BLaER1 (cell line): ENCODE measurements around the gene SURF6.

Experiments used
- H3K27ac ChIP-seq: shearing (Covaris generic); formaldehyde crosslinking; 2 replicates; pipeline ENCODE4 v1.8.1; 2022
- H3K27me3 ChIP-seq: shearing (Covaris generic); formaldehyde crosslinking; 2 replicates; pipeline ENCODE4 v1.8.1; 2022
- H3K36me3 ChIP-seq: shearing (Covaris generic); formaldehyde crosslinking; 2 replicates; pipeline ENCODE4 v1.8.1; 2022
- H3K4me1 ChIP-seq: shearing (Covaris generic); formaldehyde crosslinking; 2 replicates; pipeline ENCODE4 v1.8.1; 2022
- H3K4me2 ChIP-seq: shearing (Covaris generic); formaldehyde crosslinking; 2 replicates; pipeline ENCODE4 v1.8.1; 2022
- H3K4me3 ChIP-seq: shearing (Covaris generic); formaldehyde crosslinking; 2 replicates; pipeline ENCODE4 v1.8.1; 2022
- H3K9ac ChIP-seq: shearing (Covaris generic); formaldehyde crosslinking; 2 replicates; pipeline ENCODE4 v1.8.1; 2022
- H3K9me3 ChIP-seq: shearing (Covaris generic); formaldehyde crosslinking; 2 replicates; pipeline ENCODE4 v1.8.1; 2022
- H4K20me1 ChIP-seq: shearing (Covaris generic); formaldehyde crosslinking; 2 replicates; pipeline ENCODE4 v1.8.1; 2022
- Cebpa-rat ChIP-seq: shearing (Covaris generic); IDR thresholded peaks from 2 replicates; pipeline ENCODE4 v1.8.1; 2022

The SURF6 gene

GRCh38 chr9:133367778-133368177 lies 31.8 kb upstream of the SURF6 start:
- Histone ChIP-seq H3K27me3 (no peaks in the 10 kb centered on the region), H3K36me3 (peaks cover 99% of the 10 kb centered on the region), H3K4me3 (no peak overlapping the region), H3K4me1 (peaks cover 47% of the 10 kb centered on the region), H4K20me1 (peaks cover 99% of the 10 kb centered on the region), H3K27ac (no peak overlapping the region), H3K9ac (0 out of 2 replicates have a peak overlapping the region, but pooled peaks have one; percentile 9), H3K4me2 (no peak overlapping the region), H3K9me3 (no peaks in the 10 kb centered on the region)
- TF ChIP-seq Cebpa-rat, result no peak

DNA sequence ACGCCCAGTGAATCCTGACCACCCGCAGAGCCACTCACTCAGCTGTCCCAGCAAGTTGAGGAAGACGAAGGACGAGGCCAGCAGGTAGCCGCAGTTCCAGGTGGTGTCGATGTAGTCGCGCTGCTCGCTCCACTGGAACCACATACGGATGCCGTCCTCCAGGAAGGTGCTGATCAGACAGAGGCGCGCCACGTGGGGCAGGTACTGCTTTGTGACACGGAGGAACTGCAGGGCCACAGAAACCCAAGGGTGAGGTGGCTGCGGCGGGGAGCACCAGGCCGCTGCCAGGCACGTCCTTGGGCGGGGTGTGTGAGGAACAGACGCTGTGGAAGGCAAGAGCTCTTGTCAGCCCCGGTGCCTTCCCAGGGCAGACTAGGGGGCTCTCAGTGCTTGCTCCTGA lies 31.2 kb upstream of the SURF6 start:
- peaks cover 46% of the 10 kb centered on the region for H3K4me1 ChIP-seq
- H3K36me3 ChIP-seq, result peaks cover 99% of the 10 kb centered on the region
- H3K27me3 ChIP-seq, result no peaks in the 10 kb centered on the region
- H4K20me1 ChIP-seq, result peaks cover 99% of the 10 kb centered on the region
- H3K4me3 ChIP-seq, result no peak overlapping the region
- H3K9ac ChIP-seq, result no peak overlapping the region
- H3K27ac ChIP-seq, result no peak overlapping the region
- no peaks in the 10 kb centered on the region for H3K9me3 ChIP-seq
- no peak for TF ChIP-seq Cebpa-rat
- H3K4me2 ChIP-seq, result no peak overlapping the region

DNA sequence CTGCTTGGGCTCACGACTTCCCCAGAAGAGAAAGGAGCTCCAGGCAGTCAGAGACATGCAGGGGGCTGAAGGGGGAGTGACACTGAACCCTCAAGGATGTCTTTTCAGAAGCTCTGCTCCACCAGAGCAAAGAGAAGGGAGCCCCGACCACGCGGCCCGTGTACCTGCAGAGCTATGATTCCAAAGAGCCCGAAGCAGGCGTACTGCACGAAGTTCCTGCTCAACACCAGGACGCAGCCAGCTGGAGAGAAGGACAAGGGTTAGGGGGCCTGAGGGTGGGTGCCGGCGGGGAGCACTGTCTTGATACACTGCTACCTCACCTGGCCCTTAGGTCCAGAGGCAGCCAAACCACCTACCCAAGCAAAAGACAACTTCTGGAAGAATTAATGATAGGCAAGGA lies 30.4 kb upstream of the SURF6 start:
- no peak overlapping the region for H3K4me3 ChIP-seq
- no peak overlapping the region for H3K9ac ChIP-seq
- TF ChIP-seq Cebpa-rat, result no peak
- peaks cover 99% of the 10 kb centered on the region for H3K36me3 ChIP-seq
- no peak overlapping the region for H3K27ac ChIP-seq
- H3K4me2 ChIP-seq, result no peak overlapping the region
- no peaks in the 10 kb centered on the region for H3K27me3 ChIP-seq
- peaks cover 46% of the 10 kb centered on the region for H3K4me1 ChIP-seq
- peaks cover 99% of the 10 kb centered on the region for H4K20me1 ChIP-seq
- H3K9me3 ChIP-seq, result no peaks in the 10 kb centered on the region

- Histone ChIP-seq H3K9ac (no peak overlapping the region), H3K36me3 (peaks cover 98% of the 10 kb centered on the region), H3K4me3 (no peak overlapping the region), H3K4me2 (no peak overlapping the region), H4K20me1 (peaks cover 98% of the 10 kb centered on the region), H3K4me1 (peaks cover 56% of the 10 kb centered on the region), H3K9me3 (no peaks in the 10 kb centered on the region), H3K27me3 (no peaks in the 10 kb centered on the region), H3K27ac (no peak overlapping the region)
- TF ChIP-seq Cebpa-rat, result no peak
Measured at GRCh38 chr9:133362359-133363044, 26.5 kb upstream of the SURF6 start.

DNA sequence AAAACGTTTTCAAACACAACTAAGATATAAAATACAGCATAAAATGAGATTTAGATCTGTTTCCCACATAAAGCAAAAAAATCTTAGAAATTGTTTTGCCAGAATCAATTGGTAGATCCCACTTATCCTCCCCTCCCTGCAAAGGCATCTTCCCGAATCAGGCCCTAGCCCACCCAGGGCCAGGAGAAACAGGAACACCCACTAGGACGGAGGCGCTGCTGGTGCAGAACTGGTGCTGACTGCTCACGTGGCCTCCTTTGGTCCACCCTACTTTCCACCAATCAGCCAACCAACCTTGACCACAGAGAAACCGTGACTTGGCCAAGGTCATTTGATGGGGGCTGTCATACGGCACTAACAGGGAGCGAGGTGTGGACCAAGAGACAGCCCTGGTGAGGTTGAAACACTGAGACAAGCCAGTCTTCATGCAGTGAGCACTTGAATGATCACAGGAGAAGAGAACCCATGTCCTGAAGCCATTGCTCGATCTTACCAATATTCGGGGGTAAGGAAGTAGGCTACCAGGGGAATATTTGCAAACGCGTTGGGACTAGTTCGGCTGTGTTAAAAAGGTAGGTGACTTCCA lies 25.6 kb upstream of the SURF6 start:
- Histone ChIP-seq H3K27ac (no peak overlapping the region), H3K9me3 (no peaks in the 10 kb centered on the region), H3K9ac (0 out of 2 replicates have a peak overlapping the region, but pooled peaks have one; percentile 26), H4K20me1 (peaks cover 97% of the 10 kb centered on the region), H3K36me3 (peaks cover 90% of the 10 kb centered on the region), H3K4me3 (no peak overlapping the region), H3K4me1 (peaks cover 64% of the 10 kb centered on the region), H3K27me3 (no peaks in the 10 kb centered on the region), H3K4me2 (peak overlapping the region; percentile 43; the same call in 1 of the 2 replicates)
- no peak for TF ChIP-seq Cebpa-rat

- TF ChIP-seq Cebpa-rat, result no peak
- no peaks in the 10 kb centered on the region for H3K9me3 ChIP-seq
- peak overlapping the region; percentile 26 for H3K9ac ChIP-seq
- H3K27me3 ChIP-seq, result no peaks in the 10 kb centered on the region
- no peak overlapping the region for H3K4me3 ChIP-seq
- peaks cover 65% of the 10 kb centered on the region for H3K4me1 ChIP-seq
- H4K20me1 ChIP-seq, result peaks cover 92% of the 10 kb centered on the region
- peak overlapping the region; percentile 43 for H3K4me2 ChIP-seq
- H3K27ac ChIP-seq, result peak overlapping the region; percentile 33
- H3K36me3 ChIP-seq, result peaks cover 81% of the 10 kb centered on the region
Measured at GRCh38 chr9:133360400-133361393, 24.7 kb upstream of the SURF6 start.

GRCh38 chr9:133359399-133360175 lies 23.6 kb upstream of the SURF6 start:
- Histone ChIP-seq H3K4me2 (peak overlapping the region; percentile 43), H3K4me1 (peaks cover 70% of the 10 kb centered on the region), H3K9me3 (no peaks in the 10 kb centered on the region), H3K4me3 (no peak overlapping the region), H3K27me3 (no peaks in the 10 kb centered on the region), H3K9ac (peak overlapping the region; percentile 24; the same call in 1 of the 2 replicates), H3K27ac (peak overlapping the region; percentile 33; the same call in 1 of the 2 replicates), H4K20me1 (peaks cover 92% of the 10 kb centered on the region), H3K36me3 (peaks cover 70% of the 10 kb centered on the region)
- no peak for TF ChIP-seq Cebpa-rat

DNA sequence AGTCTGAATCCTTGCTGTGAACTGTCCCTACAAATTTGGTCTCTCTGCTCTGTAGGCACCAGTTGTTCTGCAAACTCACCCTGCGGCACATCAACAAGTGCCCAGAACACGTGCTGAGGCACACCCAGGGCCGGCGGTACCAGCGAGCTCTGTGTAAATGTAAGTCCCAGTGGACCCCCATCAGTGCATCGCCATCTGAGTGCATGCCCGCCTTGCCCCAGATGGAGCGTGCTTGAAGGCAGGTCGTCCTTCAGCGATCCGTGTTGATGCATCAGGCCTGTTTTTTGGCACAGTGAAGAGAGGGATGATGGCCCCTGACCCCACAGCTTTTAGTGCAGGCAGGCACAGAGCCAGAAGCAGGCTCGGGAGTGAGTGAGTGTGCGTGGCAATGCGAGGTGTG lies 21.7 kb upstream of the SURF6 start:
- peaks cover 87% of the 10 kb centered on the region for H4K20me1 ChIP-seq
- H3K4me2 ChIP-seq, result peak overlapping the region; percentile 100
- no peak for TF ChIP-seq Cebpa-rat

GRCh38 chr9:133356391-133357091 lies 20.6 kb upstream of the SURF6 start, which contains the start of the genes SURF1 and SURF2:
TSS of gene SURF1 (minus strand) at chr9:133356487. CDS start at chr9:133356453, 34 bp downstream.
TSS of gene SURF2 (plus strand) at chr9:133356550. CDS start at chr9:133356593, 43 bp downstream.
- Histone ChIP-seq H3K9me3 (no peaks in the 10 kb centered on the region), H4K20me1 (peaks cover 87% of the 10 kb centered on the region), H3K4me1 (peaks cover 80% of the 10 kb centered on the region), H3K4me2 (peak within 1 kb of the TSS; percentile 100), H3K36me3 (peaks cover 63% of the 10 kb centered on the region), H3K27ac (peak within 1 kb of the TSS; percentile 97), H3K27me3 (no peaks in the 10 kb centered on the region), H3K4me3 (peak within 1 kb of the TSS; percentile 81), H3K9ac (peak within 1 kb of the TSS; percentile 97)
- TF ChIP-seq Cebpa-rat, result no peak

More for the DNA sequence above, 21.7 kb upstream of the SURF6 start:
- H3K9me3 ChIP-seq, result no peaks in the 10 kb centered on the region
- peak overlapping the region; percentile 81 for H3K4me3 ChIP-seq
- peak overlapping the region; percentile 97; the same call in 1 of the 2 replicates for H3K27ac ChIP-seq
- peaks cover 63% of the 10 kb centered on the region for H3K36me3 ChIP-seq
- peak overlapping the region; percentile 97 for H3K9ac ChIP-seq
- H3K27me3 ChIP-seq, result no peaks in the 10 kb centered on the region
- peaks cover 82% of the 10 kb centered on the region for H3K4me1 ChIP-seq
